OCI-M2 (cell line): ENCODE data around the gene DLG2.

ENCODE experiments used
- DNase-seq: peaks from one replicate; lab custom pipeline; 2025; ENCODE audit not compliant: unreplicated experiment; lab: John Stamatoyannopoulos, UW

The DLG2 gene

DNA sequence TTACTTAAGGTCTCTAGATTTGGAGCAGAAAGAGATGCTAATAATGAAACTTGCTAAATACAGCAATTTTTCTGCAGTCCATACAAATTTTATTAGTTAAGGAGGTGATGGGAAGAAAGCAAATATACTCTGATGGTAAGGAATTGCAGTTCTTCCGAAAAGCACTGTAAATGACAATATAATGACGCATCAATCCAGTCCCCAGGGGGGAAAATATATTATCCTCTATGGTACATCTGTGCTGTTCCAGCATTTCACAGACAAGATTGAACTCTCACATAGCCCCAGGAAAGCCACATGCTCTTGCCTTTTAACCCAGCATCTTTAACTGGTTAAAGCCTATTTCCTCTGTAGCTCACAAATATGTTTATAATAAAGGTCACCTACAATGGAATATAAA lies 1924.3 kb downstream of the DLG2 start:
- no peak for DNase-seq

DNA sequence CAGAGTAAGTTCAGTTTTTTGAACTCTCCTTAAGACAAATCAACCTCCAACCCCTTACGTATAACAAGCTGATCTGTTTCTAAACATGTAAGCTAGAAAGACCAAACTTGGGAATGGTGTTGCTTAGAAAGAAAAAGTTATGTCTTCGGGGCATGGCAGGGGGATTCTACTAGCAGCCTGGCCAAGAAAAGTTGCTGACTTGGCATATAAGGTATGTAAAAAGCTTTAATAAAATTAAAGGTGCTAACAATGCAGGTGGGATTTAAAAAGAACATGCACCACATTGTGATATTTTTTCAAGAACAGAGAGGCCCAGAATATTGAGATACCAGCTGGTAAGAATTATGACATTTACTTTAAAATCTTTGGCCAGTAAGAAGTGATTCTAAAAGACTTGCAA lies 1929.6 kb downstream of the DLG2 start:
- no peak for DNase-seq

DNA sequence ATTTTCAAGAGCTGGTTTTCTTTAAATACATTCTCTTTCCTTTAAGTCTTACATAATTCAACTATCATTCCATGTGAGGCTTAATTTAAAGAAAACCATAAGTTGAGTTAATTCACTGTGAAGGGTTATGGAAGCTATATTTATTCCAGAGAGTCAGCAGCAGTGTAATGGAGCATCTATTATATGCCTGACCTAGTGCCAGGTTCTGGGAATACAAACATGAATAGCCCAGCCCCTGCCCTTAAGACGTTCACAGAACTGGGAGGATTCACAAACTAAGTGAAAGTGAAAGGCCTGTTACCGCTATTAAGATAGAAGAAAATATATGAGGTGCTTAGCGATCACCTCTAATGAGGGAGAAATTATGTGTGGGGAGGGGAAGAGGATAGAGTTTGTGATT lies 1932.1 kb downstream of the DLG2 start:
- DNase-seq = no peak

DNA sequence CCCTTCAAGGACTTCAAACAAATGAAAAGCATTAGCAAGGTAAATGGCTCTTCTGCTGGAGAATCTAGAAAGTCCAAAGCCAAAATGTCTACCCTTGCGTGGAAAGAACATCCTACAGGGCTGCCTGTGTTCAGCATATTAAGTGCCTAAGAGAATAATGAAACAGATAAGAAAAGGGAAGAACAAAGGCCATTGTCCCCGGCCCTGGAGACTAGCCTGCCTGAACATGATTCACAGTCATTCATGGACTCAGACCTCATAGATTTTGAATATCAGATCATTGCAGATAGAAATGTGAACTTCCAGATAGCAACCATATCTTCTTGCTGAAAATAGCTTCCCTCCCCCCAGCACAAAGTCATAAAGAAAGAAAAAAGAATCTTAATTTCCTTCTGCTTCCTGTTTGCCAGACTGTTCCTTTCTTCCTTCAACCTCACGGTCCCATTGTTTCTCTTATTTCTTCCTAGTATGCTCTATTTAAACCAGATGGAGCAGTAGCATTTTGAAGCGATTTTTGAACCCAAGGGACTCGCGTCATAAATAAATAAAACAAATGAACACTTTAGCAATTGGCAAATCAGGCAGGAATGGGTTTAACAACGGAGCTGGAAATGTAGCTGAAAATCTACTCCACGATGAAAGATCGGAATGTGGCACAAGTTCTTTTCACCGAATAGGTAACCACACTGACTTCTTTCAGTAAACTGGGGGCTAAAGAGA lies 1932.8 kb downstream of the DLG2 start:
- no peak for DNase-seq

DNA sequence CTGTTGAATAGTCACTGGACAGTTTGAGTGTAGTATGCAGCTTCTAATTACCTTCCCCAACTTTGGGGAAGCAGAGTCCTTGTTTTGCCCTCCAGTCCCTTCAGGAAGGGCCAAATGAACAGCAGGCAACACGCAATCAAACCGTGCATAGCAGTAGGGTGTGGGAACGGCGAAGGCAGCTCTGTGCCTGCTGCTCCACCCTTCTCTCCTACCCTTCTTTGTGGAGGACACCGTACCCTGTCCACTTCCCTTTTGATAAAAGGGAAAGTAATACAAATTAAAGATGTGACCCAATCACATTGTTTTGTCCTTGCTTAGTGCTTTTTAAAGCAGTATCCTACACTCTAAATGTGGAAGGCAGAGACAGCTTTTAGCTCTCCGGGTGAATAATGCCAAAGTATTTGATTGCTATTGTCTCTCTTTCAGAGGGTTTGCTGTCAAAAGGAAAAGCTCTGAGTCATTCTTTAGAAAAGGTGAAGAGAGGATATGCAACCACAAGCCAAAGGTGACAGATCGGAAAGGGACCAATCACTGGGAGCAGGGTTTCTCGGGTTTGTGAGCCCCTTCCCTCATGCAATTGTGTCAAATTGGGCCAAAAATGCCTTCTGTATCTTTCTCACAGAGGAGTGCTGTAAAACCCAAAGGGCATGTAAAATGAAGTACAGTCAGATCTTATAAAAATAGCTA lies 1933.7 kb downstream of the DLG2 start:
- no peak for DNase-seq

DNA sequence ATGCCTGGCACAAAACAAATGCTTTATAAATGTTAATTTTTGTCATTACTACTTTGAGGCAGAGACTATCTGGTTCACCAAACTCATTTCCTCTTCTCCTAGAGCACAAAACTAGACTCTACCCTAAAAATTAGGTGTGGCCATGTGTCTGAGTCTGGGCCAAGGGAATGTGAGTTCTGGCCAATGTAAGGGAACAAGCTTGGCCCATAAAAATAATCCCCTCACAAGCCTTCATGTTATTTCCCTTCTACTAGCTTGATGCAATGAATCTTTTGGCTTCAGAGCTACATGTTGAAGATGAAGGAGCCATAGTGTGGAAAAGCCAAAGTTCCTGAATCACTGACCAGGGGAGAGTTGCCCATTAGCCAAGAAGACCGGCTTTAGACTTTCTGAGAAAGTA lies 1934.5 kb downstream of the DLG2 start:
- DNase-seq = no peak

DNA sequence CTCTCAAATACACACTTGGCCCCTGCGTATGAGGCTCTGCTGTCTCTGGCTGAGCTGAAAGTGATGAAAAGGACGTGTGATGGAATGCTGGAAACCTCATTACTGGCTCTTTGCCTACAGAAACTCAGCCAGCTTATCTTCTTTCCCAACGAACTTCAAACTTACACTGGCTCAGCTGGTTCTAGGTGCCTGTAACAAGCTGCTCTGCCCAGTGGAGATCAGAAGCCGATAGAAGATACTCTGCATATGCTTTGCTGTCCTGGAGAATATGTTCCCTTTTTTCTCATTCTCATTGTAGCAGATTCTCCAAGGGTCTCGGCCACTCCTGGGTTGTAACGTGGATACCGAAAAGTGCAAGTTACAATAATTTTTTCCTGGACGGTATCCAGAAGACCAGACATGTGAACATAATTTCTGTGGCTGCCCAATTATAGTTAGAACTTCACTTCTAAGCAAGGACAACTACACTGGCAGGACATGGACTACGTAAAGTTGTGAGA lies 1935.6 kb downstream of the DLG2 start:
- DNase-seq = no peak

DNA sequence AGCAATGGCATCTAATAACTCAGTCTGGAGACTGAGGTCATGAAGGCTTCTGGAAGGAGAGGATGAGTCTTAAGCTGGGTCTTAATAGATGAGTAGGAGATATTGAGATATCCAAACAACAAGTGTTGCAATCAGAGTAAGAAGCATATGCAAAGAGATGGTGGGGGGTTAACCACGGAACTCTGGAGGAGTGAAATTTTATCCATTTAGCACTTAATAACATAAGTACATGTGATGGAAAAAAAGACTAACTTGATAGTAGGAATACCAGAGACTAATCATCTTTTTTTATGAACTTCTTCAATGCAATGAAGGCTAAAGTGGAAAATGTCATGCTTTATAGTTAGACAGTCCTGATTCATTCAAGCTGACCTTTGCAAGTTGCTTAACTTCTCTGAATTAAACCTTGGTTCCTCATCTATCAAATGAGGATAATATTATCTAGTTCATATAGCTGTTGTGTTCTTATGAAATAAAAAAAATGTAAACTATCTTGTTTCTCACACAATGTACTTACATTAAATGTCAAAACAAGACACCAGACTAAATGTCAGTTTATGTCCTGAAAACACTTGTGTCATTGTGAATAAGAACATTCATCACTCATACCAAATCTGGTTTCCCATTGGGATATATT lies 1937.9 kb downstream of the DLG2 start:
- no peak for DNase-seq

DNA sequence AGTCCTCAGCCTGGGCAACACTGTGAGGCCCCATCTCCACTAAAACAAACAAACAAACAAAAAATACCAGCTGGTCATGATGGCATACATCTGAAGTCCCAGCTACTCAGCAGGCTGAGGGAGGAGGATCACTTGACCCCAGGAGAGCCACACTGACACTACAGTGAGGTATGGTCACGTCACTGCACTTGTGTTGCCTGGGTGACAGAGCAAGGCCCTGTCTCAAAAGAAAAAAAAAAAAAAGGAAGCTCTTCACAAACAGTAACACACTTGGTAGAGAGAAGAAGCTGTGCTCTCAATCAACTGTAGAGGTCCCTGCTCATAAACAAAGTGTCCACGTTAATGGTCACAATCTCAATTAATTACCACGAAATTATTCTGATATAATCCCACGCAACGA lies 1939.4 kb downstream of the DLG2 start:
- no peak for DNase-seq

DNA sequence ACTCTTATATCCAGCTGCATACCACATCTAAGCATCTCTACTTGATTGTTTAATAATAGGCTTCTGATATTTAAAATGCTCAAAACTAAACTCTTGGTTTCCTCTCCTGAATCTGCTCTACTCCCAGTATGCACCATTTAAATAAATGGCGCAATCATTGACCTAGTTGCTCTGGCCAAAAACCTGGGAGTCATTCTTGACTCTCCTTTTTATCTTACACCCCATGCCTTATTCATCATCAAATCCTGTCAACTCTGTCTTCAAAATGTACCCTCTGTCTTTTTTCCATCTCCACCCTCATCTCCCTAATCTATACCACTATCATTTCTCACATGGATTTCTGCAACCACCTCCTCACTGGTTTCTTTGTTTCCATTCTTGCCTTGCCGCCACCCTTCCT lies 1941.4 kb downstream of the DLG2 start:
- no peak for DNase-seq

DNA sequence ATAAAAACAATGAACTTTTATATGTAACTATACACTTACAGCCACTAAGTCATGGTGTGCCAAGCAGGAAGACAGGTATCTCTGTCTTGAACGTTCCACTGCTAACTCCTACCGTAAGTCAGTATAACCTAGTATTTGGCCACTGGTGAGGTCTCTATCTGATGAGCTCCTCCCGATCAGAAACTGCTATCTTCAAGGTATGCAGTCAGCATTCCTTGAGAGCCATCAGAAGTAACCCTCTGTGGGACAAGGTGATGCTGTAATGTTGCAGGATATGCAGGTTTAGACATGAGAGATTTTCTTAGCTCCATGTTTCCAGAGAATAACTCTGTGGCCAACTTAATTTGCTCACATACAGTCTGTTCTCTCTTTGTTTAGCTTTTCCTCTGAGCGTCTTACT lies 1943.1 kb downstream of the DLG2 start:
- DNase-seq = no peak

DNA sequence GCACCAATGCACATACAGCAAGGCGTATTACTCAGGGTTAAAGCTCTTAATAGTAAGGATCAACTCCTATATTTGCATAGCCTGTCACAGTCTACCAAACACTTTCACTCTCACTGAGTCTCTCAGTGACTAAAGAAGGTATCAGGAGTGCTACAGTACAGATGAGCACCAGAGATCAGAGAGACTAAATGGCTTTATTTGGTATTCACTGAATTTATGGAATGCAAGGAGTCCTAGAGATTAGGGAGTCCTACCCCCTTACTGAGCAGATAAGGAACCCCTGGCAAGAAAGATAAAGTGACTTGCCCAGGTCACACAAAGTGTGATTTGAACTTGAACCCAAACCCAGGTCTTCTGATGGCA lies 1944.6 kb downstream of the DLG2 start:
- DNase-seq = no peak

DNA sequence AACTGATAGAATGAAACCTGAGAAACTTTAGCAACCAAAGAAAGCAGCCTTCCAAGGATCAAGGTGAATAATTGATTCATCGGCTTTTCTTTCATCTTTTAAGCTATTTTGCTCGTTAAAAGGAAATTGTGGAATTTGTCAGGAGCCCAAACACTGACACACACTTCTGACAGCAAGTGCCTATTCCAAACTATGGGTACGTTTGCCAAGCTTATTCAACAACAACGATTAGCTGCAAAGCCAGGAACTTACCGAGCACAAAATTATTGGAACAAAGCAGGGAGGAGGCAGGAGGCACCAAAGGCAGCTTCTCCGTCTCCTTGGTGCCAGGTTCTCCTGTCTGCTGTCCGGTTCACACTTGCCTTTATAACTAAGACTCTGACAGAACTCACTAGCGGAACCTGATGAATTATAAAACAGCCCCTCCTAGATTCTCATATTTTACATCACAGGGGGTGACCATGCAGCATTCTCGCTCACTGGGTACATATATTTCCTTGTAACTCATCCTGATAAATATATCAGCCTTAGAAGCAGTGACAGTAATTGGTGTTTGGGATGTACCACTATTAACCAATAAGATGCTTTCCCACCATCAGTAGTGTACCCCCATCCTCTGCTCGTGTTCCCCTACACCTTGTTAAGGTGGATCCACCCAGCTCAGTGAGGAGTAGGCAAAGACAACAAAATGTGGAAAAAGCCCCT lies 1945.1 kb downstream of the DLG2 start:
- DNase-seq = no peak

DNA sequence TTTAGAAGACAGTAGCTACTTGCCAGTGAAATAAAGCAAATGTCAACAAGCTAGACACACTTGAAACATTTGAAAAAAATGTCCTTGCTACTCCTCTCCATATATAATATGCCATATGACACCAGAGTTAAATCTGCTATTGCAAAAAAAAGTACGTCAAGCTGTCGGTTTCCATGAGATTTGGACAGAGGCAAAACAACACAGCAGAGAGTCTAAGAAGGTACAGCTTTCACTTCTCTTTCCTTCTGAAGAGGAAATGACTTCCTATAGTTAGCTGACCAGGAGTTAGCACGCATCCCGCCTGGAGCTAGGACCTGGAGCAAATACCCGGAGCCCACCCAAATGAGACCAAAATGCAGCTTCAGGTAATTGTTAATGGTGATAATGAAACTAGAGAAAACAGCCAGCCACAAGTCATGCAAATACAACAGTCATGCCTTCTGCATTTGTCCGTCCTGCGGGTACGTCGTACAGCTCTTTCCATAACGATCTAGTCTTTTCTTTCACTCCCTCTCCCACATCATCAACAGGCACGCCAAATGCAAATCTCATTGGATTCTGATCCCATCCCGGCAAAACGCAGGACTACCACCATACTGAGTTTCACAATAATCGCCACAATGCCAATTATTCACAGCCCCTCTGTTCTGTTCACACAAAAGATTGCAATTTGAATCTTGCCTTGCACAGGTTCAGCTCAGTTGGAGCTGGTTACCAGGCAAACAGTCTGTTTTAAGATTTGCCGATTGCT lies 1945.9 kb downstream of the DLG2 start:
- DNase-seq = no peak

DNA sequence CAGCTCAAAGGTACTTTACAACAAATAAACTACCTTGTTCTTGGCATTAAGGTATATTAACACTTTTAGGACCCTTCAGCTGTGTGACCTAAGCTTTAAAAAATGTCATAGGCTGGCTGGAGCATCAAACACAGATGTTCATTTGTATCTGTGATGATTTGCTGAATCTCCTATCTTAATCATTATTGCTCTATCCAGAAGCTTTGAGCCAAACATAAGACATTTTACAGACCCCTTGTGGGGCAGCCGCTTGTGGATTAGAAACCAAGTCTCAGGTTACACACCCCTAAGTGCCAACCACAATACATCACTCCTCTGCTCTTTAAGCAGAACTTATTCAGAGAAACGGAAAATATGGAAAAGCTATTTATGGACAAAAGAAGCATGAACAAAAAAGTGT lies 1946.8 kb downstream of the DLG2 start:
- DNase-seq = no peak

DNA sequence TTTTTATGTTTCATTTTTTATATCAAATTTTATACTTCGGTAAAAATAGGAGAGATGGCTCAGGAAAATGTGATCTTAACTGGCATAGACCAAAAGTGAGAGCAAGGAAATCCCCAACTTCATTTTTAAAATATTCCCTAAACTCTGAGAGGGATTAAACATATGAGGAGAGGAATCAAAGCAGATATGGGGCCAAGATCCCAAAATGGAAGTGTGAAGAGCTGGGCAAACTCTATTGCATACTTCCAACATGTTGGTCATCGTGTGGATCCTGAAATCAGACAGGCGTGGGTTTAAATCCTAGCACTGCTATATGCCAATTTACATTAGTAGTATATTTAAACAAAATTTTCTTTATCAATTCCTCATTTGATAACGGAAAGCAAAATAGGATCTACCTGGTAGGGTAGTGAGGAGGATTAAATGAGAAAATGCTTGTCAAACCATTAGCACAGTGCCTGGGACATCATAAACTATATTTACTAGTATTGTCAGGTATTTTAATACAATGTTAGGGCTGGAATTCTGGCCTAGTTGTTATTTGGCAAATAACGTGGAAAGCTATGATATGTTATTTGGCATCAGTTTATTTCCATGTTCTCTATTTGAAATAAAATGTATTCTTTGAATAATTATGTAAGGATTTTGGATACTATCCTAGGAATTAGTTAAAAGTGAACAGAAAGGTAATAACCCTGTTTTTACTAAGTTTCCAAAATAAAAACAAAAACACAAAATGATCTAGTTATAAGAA lies 1948.1 kb downstream of the DLG2 start:
- no peak for DNase-seq

DNA sequence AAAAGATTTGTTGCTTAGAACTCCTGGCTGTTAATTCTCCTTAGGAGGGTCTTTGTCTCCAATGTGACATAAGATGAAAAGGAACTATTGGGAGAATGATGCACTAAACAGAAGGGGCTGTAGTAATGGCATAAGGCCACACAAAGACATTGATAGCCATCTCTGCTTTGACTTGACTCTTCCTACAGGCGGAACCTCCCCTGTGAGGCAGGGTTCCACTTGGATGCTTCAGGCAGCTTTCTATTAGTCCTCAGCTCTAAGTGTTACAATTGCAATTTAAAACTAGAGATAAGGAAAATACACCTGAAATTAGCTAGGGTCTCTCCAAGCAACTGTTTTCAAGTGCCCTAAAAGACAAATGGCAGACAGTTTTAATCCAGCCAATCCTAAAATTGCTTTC lies 1949.4 kb downstream of the DLG2 start:
- DNase-seq = no peak

DNA sequence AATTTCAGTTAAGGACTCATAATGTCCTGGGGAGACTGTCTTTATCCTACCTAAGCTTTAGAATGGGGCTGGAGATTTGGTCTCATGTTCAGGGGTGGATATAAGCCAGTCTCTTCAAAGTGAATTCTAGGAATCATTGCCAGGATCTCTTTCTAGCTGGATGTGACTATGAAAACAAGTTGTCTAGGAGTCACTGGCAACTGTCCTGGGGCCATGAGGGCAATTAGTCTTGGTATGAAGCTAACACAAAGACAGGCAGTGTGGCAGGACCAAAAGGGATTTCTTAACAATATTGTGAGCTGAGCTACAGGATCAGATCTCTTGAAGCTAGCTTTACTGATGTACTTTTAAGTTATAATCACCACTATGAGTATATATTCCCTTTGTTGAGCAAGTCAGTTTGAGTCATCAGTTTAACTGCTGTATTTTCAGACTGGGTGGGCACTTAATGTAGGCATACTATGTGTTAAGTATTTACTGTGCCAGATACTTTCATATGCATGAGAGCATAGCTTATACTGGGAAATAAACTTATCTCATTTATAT lies 1951.0 kb downstream of the DLG2 start:
- no peak for DNase-seq

DNA sequence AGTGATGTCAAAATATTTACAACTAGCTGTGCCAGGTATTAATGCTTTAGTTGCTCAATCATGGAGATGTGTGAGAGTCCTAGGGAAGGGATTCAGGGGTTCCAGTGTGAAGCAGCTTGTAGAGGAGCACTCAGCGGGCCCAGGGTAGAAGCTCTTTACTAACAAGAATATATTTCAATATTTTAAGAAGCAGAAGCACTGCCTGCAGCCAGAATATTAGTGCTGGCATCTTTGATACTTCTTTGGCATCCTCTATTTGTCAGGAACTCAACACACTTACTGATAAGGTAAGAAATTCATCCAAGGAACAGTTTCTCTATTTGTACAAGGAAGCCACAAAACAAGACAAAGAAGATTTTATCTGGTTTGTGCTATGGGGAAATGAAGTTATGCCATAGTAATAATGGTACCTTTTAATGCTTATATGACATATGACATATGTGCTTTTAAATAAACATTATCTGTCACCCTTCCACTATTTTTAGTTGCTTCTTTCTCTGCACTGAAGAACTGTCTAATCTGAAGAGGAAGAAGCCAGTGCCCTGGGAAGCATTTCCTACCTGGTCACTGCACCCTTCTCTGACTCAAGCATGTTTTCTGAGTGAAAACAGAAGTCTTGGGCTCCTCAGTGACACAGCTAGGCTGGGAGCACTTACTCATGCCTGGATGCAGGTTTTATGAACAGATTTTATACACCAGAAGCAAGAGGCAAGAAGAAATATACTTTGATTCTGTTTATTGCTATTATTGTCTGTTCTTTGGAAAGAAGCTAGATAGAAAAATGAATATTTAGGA lies 1952.8 kb downstream of the DLG2 start:
- DNase-seq = no peak
